Measurements from ENCODE around the gene MAPKAP1.

- no peak for TF ChIP-seq ZNF274 (IDR thresholded peaks at IDR 0.05; ENCODE audit: low read depth, low read length)
- no peak for TF ChIP-seq YY1 (IDR thresholded peaks at IDR 0.05; ENCODE audit: insufficient read depth, insufficient read length)
- TF ChIP-seq SUZ12 (IDR thresholded peaks at IDR 0.05; ENCODE audit: extremely low read depth, insufficient read depth, insufficient read length) = no peak
These were observed 80.8 kb downstream of the MAPKAP1 start for GRCh38 chr9:125626187-125626586.
